Panc1 (cell line): ENCODE data around the gene KCNT1.

Source experiments
- POLR2AphosphoS5 ChIP-seq: IDR thresholded peaks from 2 replicates; pipeline ENCODE4 v1.6.1; 2012; ENCODE audit warnings: mild to moderate bottlenecking, low read depth, low read length, moderate library complexity
- SIN3A ChIP-seq: IDR thresholded peaks from 2 replicates; pipeline ENCODE4 v1.6.1; 2012; ENCODE audit warnings: low read depth, mild to moderate bottlenecking, low read length, moderate library complexity, borderline replicate concordance; ENCODE audit not compliant: insufficient read depth
- TCF7L2 ChIP-seq: IDR thresholded peaks from 2 replicates; pipeline ENCODE4 v1.6.1; 2011; ENCODE audit warnings: mild to moderate bottlenecking, low read depth, low read length, inconsistent platforms
- TF ChIP-seq, protein P1 (sequence below): fragments of 450-650 bp; IDR thresholded peaks from 2 replicates; pipeline ENCODE4 v1.5.1; 2017; ENCODE audit warnings: mild to moderate bottlenecking
- TF ChIP-seq, protein P2 (sequence below), 2 experiments: IDR thresholded peaks; 2 replicates each; pipeline ENCODE4 v1.6.1; 2011 to 2012; ENCODE audit warnings: low read depth in 2 of 2, control low read depth in 1 of 2, low read length in 1 of 2, mild to moderate bottlenecking in 1 of 2, moderate library complexity in 1 of 2; ENCODE audit not compliant: insufficient read depth in 1 of 2

DNA sequence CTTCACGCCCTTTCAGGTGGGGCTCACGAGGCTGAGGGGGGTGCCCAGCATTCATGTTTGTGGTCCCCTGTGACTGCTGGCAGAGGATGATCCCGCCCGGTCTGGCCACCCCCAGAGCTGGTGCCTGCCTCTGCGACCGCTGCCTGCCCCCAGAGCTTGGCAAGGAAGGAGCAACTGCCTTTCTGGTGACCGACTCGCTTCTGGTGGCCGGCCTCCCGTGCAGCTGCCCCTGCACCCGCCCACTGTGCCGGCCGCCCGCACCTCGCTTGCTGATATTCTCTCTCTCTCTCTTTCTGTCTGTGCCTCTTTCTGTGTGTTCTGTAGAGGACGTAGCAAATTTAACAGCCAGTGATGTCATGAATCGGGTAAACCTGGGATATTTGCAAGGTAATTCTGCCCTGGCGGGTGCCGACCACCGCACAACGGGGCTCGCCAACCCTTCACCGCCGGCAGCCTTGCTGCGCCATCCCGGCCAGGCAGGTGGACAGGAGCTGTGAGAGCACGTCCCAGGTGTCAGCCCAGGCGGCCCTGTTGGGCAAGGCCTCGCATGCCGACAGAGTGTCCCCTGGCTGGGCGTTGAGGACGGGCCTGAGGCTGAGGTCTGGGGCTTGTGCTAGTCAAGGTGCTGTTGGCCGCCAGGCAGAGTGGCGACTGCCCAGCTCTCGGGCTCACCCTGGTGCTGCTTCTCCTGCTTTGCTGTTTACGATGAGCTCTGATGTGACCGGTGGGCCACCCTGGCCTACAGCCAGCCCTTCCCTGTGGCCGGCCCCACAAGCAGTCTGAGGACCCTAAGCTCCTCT is 86.0 kb downstream of the KCNT1 start:
- TF ChIP-seq, protein P1, sequence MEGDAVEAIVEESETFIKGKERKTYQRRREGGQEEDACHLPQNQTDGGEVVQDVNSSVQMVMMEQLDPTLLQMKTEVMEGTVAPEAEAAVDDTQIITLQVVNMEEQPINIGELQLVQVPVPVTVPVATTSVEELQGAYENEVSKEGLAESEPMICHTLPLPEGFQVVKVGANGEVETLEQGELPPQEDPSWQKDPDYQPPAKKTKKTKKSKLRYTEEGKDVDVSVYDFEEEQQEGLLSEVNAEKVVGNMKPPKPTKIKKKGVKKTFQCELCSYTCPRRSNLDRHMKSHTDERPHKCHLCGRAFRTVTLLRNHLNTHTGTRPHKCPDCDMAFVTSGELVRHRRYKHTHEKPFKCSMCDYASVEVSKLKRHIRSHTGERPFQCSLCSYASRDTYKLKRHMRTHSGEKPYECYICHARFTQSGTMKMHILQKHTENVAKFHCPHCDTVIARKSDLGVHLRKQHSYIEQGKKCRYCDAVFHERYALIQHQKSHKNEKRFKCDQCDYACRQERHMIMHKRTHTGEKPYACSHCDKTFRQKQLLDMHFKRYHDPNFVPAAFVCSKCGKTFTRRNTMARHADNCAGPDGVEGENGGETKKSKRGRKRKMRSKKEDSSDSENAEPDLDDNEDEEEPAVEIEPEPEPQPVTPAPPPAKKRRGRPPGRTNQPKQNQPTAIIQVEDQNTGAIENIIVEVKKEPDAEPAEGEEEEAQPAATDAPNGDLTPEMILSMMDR = no peak
- no peak for TF ChIP-seq SIN3A
- no peak for TF ChIP-seq POLR2AphosphoS5
- TF ChIP-seq, protein P2, sequence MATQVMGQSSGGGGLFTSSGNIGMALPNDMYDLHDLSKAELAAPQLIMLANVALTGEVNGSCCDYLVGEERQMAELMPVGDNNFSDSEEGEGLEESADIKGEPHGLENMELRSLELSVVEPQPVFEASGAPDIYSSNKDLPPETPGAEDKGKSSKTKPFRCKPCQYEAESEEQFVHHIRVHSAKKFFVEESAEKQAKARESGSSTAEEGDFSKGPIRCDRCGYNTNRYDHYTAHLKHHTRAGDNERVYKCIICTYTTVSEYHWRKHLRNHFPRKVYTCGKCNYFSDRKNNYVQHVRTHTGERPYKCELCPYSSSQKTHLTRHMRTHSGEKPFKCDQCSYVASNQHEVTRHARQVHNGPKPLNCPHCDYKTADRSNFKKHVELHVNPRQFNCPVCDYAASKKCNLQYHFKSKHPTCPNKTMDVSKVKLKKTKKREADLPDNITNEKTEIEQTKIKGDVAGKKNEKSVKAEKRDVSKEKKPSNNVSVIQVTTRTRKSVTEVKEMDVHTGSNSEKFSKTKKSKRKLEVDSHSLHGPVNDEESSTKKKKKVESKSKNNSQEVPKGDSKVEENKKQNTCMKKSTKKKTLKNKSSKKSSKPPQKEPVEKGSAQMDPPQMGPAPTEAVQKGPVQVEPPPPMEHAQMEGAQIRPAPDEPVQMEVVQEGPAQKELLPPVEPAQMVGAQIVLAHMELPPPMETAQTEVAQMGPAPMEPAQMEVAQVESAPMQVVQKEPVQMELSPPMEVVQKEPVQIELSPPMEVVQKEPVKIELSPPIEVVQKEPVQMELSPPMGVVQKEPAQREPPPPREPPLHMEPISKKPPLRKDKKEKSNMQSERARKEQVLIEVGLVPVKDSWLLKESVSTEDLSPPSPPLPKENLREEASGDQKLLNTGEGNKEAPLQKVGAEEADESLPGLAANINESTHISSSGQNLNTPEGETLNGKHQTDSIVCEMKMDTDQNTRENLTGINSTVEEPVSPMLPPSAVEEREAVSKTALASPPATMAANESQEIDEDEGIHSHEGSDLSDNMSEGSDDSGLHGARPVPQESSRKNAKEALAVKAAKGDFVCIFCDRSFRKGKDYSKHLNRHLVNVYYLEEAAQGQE (IDR thresholded peaks at IDR 0.05; ENCODE audit: insufficient read depth in 1 of 2, low read depth in 2 of 2, low read length in 1 of 2) = no peak
- TF ChIP-seq TCF7L2 = no peak
